Right lung (tissue), 5 donors: ENCODE results near the gene SP140L. TPM values are rescaled to one million over a fixed set of nuclear protein-coding genes. Genes with fewer than 3 reads are reported as not detected.

Source experiments
- polyA plus RNA-seq, 5 donors: library from polyadenylated mRNA; unstranded; fragments of 120-200 nt; gene quantifications; one replicate each; pipeline versions ENCODE4 v1.2.1 to v1.2.3, GENCODE V29; 2013; ENCODE audit warnings: inconsistent platforms in 1 of 5, low replicate concordance in 1 of 5; ENCODE audit not compliant: insufficient read length in 5 of 5, insufficient read depth in 1 of 5

The SP140L gene
- polyA plus RNA-seq, 5 donors = 11.8 to 18.7 (median 14.0) TPM

Other genes with a start within 250 kb of the SP140L start
- gene SP110, start 107.2 kb upstream of the SP140L start, polyA plus RNA-seq = 10 to 100 TPM; 27.6 to 44.7 (median 37.1) TPM
- 1 to 10 TPM in 3 of 5 donors, under 1 TPM in 2; 0.74 to 2.6 (median 1.1) TPM for gene SP140, start 101.5 kb upstream of the SP140L start, polyA plus RNA-seq
- gene SP100, start 89.0 kb downstream of the SP140L start, polyA plus RNA-seq = 10 to 100 TPM; 44.0 to 75.2 (median 68.4) TPM